NCI-H128 (cell line): Measurements from ENCODE around the gene CACNA2D1.
"Not testable (repeated sequence)": the region's sequence is repeated elsewhere in the genome, so short reads cannot be mapped to it uniquely, and the experiment has no call there.

ENCODE experiments used
- DNase-seq: peaks from one replicate; lab custom pipeline; 2025; ENCODE audit not compliant: unreplicated experiment; lab: John Stamatoyannopoulos, UW

Gene CACNA2D1

DNA sequence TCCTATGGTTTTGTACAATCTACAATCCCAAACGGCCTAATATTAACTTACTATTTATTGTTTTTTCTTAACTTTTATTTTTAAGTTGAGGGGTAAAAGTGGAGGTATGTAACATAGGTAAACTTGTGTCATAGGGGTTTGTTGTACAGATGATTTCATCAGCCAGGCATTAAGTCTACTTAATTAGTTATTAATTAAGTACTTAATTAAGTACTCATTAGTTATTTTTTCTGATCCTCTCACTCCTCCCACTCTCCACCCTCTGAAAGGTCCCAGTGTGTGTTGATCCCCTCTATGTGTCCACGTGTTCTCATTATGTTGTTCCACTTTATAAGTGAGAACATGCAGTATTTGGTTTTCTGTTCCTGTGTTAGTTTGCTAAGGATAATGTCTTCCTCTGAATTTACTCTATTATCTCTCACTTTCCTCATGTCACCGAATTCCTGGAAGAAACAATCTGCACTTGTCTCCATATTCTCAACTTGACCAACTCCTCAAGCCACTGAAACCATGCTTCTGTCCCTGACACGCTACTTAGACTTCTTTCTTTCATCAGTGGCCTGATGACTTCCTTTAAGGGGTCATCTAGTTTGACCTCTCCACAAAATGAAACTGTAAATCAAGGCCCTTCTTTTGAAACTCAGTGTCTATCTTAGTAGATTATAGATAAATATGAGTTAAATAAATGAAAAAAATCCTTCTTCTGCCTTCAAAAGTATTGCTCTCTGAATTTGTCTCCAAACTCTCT is 9.1 kb downstream of the CACNA2D1 start:
- DNase-seq, result no peak

DNA sequence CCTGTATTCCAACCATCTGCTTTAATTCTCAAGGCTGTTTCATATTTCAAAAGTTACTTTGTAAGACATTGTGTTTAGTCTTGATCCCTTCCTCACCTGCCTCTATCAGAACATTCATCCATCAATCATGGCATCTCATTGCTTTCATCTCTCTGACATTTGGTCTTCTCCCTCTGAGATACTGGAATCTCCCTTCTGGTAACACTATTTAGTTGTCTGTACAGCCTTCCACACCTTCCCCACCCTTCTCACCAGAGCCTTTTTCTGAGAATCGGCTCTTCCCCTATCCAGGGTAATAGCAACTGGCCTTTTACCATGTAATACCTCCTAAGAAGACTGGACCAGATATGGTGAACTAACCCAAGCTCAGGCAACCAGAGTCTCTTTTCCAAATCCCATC is 10.1 kb downstream of the CACNA2D1 start:
- no peak for DNase-seq

DNA sequence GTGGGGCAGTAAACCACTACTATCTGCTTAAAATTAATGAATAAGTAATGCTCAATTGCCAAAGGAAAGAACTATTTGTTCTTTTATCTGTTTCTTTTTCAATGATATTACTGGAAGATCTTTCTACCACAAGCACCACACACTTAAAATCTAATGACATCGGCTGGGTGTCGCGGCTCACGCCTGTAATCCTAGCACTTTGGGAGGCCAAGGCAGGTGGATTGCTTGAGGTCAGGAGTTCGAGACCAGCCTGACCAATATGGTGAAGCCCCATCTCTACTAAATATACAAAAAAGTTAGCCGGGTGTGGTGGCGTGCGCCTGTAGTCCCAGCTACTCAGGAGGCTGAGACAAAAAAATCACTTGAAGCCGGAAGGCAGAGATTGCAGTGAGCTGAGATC is 10.8 kb downstream of the CACNA2D1 start:
- DNase-seq, result not testable (repeated sequence)

DNA sequence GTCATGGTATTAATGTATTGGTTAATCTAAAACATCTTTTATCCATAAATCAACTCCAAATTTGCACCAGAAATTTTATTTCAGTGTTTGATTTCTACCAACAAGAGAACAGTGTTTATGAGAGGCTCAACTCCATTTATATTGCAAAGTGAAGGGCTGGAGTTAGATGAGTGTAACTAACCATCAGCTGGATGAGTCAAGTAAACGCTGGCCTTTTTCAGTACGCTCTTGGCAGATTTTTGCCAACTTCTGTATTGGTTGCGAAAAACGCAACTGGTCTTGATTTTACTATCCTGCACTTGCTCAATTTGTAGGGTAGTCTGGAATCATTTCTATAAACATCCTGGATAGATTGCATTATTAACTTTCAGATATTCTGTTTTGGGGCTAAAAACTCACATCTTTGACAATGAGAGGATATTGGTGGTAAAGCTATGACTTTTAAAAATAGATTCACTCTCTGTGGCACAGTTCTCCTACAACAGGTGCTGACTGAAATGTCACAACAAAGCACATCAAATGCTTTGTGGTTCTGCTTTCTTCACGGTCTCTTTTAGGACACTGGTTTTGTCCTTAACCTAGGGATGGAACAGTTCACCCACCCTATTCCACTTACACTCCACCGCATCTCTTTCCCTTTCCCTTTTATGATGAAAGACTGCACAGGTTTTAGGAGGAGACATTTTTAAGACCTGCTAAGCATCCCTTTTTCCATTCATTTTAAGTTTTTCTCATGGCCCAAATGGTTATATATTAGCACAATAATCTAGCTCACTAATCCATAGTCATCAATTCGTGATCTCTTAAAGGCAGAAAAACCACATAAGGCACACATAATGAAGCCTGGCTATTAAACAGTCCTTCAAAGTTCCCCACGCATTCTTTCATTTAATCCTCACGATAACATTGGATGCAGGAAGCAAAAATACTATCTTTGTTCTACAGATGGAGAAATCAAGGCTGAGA is 12.8 kb downstream of the CACNA2D1 start:
- no peak for DNase-seq

DNA sequence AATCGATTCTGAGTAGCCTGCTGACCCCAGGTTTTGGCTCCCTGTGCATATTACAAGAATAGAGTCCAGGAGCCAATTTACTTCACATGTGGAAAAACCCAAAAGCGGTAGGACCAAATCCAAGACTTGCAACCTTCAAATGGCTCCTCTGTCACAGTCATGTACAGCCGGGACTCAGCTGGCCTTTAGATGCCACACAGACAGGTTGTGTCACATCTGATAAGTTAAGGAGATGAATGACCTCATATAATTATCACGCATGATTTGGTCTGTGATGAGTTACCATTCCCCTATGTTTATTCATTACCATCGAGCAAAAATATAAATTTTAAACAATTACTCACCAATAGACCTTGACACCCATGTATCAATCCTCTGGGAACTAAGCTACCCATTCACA is 14.2 kb downstream of the CACNA2D1 start:
- no peak for DNase-seq

DNA sequence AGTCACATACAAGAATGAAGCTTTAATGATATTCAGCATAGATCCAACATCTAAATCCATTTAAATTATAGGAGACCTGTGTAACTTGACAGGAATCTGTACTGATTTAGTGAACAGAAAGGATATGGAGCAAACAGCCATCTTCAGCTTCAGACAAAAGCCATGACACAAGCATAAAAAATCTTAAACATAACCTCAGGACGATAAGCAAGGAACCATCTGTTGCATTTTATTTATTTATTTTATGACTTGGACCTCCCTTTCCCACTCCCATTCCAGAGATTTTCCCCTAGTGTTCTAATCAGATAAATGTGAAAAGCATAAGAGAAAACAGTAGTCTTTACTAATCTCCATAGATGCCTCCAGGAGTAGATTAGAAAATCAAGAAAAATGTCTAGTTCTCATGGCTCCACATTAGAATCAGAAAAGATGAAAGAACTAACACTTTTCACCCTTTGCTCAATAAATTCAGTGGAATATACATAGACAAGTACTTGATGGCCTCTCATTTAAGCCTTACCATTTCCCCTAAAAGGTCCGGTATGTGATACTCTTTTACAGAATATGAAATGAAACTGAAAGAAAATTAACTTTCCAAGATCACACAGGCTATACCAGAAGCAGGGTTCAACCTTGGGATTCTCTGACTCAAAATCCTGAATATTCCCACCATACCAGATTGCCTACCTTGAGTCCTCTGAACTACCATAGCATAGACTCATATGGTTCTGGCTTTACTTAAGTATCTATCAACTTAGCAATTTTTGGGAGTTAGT is 15.2 kb downstream of the CACNA2D1 start:
- no peak for DNase-seq

DNA sequence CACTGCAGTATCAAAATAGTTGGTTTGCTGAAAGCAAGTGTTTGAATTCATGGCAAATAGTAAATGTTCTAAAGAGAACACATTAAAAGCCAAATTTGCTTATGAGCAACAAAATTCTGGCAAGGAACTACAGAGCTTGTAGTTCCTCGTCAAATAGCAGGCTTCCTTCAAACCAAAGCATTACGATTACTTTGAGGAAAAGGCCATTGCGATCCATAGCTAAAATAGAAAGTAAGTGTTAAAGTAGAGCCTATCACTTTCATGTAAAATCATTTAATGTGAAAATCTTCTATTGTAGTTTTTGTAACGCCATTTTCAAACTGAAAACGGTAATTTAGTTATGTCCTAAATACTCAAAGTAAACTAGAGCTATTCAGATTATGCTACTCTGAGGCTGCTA is 20.1 kb downstream of the CACNA2D1 start:
- DNase-seq, result no peak

DNA sequence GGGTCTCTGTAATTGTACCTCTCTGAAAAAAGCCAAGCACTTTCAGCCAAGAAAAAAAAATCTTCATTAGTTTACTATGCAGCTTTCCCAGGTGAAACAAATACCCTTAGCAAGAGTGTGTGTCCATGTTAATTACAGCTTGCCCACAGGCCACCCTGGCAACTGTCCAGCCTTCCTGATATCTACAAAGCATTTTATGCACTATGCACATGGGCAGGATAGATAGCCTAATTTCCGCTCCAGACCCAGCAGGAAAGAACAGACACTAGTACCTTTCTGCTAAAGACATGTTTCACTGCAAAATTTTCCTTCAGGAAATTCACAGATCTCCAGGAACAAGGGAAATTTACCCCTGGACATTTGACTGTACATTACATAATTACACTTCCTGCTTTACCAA is 24.4 kb downstream of the CACNA2D1 start:
- DNase-seq, result no peak

DNA sequence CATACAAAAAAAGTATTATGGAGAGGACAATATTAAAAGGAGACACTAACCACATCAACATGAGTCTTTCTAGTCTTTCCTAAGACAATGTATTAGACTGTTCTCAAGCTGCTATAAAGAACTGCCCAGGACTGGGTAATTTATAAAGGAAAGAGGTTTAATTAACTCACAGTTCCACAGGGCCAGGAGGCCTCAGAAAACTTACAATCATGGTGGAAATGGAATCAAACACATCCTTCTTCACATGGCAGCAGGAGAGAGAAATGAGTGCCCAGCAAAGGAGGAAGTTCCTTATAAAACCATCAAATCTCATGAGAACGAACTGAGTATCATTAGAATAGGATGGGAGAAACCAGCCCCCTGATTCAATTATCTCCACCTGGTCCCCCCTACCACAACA is 25.7 kb downstream of the CACNA2D1 start:
- no peak for DNase-seq

DNA sequence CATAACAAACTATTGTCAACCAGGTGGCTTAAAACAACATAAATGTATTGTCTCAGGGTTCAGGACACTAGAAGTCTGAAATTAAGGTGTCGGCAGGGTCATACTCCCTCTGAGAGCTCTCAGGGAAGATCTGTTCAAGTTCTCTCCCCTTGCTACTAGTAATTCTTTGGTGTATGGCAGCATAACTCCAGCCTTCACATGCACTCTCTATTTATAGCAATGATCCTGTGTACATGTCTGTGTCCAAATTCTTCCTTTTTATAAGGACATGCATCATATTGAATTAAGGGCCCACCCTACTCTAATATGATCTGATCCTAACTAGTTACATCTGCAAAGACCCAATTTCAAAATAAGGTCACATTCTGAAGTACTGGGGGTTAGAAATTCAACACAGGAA is 27.2 kb downstream of the CACNA2D1 start:
- DNase-seq, result no peak

DNA sequence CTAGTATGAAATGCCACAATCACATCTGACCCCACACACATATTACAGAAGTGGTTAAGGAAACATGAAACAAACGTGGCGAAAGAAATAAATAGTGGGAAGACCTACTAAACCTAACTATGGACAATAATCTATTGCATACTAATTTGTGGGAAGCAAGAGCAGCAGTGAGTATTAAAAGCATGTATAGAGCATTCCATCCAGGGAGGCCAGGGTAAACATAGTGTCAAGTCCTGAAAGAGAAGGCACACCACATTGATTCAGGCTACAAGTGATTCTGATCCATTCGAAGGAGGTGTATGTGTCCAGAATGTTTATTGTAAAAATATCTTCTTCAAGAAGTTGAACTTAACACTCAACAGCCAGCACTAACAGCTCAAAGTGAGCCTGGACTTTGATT is 29.2 kb downstream of the CACNA2D1 start:
- DNase-seq, result no peak

DNA sequence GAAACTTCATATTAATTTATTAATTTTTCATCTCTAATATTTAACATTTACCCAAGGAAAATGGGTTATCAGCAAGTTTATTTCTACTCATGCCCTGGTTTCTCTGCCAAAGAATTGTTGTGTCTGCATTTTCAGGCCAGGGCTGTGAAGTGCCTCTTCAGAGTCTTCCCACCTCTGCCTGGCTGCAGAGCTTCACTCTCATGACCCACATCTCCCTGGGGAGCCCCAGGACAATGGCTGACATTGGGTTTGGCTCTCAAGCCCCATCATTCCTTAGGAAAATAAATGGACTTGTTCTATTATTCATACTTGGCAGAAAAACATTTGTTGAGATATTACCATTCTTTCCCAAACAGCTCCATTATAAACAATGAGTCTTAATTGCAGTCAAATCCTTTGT is 30.3 kb downstream of the CACNA2D1 start:
- peak; percentile 45 for DNase-seq

DNA sequence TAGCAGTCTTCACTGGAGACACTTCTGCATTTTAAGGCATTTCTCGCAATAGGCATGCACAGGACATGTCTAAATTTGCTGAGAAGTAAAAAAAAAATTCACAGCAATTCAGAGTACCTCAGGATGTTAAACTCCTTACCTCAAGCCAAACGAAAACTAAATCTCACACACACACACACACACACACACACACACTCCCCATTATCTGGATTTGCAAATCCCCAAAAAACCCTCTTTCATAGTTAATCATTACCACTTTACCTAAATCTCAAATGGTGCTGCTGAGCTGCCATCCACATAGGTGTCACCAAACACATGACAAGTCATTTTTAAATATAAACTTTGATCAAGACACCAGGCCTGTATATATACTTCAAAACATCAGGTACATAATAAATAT is 31.8 kb downstream of the CACNA2D1 start:
- DNase-seq, result no peak

DNA sequence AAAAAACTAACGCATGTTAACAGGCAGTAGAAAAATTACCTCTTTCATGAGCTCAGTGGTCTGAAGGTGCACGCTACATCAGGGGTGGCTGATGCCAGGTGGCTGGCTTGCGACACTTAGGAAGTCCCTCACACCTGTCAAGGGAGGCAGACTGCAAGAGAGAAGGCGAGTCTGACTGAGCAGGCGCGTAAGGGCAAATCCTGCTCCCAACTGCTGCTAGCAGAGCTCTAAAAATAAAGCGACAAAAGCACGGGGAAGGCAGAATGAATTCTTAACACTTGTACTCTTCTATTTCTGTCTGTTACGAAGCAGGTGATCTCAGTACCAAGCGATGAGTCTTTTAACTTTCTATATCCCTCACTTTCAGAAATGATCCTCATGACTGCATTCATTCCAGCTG is 33.1 kb downstream of the CACNA2D1 start:
- DNase-seq, result peak; percentile 42

DNA sequence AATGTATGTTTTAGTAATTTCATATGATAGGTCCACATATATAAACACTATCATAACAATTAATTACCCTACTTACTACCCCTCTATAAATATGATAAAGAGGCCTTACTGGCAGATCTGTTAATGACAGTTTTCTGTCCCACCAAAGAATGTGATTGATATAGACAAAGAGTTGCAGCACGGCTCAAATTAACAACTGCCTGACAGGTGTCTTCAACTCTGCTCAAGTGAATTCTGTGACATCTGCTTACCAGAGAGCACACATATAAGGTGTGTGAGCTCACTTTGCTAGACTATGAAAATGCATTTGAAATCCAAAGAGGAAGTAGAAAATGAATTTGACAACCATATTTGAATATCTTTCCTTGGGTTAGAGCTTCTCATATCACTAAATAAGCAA is 36.6 kb downstream of the CACNA2D1 start:
- no peak for DNase-seq

DNA sequence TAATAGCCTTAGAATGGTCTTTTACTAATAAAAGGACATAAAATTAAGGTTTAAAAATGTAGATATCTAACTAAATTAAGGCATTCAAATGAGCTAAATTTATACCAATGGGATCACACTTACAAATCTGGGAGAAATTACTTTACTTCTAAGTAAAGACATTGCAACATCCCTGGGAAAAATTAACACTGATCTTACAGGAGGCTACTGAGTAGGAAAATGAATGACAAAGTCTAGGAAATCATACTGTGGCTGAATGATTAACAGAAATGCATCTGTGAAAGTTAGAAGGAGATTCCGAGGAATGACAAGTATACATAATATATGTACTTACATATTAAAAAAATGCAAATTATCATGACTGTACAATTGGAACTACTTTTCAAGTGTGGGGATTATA is 38.3 kb downstream of the CACNA2D1 start:
- DNase-seq, result no peak

DNA sequence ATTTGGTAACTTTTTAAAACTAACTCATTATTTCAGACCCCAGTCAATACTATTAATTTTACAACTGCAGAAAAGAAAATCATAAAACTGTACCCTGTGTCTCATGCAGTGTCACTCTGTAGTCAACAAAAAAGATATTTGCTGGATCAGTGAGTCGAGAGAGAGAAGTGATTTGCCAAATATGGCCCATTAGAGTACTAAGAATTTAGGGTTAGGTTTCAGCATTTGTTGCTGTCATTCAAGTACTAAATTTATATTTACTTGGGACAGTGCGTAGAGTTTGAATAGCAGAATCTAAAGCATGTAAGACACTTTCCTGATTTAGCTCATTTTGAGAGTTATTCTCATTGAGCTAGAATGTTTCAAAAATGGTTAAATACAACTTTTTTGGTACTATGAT is 38.9 kb downstream of the CACNA2D1 start:
- no peak for DNase-seq

DNA sequence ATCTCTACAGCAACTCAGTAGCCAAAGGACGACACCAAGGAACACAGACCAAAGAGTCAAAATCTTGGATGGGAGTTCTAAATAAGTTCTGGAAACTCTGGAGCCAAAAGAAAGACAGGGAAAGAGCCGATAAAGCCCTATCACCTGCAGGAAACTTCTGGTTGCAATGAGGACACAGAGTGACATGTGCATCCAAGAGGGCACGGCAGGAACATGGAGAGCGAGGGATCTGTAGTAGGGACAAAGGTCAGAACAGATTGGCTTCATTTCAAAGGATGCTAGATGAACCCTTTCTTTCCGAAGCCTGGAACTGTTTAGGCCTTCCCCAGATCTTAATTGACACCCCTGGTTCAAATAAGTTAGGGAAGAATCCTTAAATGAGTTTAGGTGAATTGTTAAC is 39.5 kb downstream of the CACNA2D1 start:
- no peak for DNase-seq

DNA sequence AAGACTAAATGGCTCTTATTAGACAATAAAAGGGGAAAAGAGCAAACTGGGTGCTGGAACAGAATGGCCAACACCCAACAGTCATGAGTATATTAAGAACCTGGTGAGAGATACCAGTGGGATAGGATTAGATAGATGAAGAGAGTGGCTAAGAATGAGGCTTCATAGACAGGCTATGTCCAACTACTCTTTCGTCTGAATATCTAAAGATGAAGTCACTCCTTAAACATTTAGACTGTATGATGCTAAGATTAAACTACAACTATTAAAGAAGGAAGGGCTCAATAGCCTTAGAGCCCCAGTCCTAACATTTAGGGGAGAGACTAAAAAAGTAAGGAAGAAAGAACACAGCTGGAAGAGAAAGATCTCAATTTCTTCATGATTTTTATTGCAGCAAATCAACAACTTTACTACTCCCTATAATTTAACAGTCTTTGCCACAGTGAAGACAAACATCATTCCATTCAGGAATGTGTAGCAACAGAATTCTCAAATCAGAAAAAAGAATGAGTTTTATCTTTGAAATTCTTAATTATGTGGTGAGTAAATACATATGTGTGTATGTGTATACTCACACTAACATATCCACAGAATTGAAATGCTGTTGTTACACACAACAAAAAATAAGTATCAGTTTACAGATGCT is 45.6 kb downstream of the CACNA2D1 start:
- no peak for DNase-seq

DNA sequence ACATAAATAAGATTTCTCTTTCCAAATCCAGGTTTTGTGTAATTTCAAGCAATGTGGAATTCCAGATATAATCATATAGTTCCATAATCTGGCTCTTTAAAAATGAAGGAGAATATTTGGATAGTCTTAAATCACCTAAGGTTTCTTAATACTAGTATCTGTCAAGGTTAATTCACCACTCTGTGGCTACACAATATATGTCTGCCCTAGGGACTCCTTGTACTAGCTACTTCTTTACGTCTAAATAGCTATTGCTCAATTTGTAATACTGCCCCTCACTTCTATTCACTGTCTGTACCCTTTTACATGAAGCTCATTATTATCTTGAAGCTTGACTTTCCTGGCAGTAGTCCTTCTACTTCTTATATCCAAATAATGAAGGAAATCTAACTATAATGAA is 47.2 kb downstream of the CACNA2D1 start:
- no peak for DNase-seq

DNA sequence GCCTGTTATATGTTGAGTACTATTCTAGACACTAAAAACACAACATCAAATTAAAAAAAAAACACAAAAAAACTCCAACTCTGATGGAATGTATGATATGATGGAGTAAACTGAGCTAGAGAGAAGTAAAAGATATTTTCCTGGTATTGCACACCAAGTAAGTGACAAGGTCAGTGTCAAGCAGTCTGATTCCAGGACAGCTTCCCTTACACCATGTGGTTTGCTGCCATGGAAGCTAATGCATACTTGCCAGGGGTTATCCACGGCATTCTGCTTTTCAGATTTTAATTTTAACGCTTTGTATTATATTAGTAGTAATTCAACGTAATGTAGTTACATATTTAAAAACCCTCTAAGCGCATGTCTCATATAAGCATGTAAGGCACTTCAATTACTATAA is 48.4 kb downstream of the CACNA2D1 start:
- DNase-seq, result no peak
